AG20443 (cell line): ENCODE results near the gene CD68.

ENCODE experiments used
- DNase-seq: peaks from one replicate; pipeline ENCODE4 v3.0.0; 2012; ENCODE audit warnings: low spot score, mixed read lengths

Gene CD68

DNA sequence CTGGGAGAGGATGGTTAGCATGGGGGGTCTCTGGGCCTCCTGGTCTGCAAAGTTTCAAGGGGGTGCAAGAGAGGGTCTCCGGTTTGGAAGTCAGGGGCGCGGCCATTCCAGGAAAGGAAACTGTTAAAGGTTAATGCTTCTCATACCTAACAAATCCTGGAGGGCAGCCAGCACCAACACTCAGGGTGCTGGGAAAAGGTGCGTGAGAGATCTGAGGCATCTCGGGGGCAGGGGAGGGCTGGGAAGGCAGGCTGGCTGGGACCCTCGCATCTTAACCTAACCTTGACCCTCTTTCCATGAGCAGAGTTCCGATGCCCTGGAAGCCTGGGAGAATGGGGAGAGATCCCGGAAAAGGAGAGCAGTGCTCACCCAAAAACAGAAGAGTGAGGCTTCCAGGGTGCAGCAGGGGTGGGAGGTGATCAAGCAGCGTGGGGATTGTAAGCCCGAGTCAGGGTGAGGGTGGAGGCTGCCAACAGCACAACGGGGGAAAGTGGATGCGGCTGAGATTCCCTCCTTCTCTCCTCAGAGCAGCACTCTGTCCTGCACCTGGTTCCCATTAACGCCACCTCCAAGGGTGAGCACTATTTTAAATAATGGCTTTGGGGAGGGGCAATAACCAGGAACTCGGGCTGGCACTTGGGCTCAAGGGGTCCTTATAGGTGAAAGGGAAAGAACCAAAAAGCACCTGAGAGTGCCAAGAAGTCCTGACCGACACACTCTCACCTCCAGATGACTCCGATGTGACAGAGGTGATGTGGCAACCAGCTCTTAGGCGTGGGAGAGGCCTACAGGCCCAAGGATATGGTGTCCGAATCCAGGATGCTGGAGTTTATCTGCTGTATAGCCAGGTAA lies 19.9 kb upstream of the CD68 start:
- no peak for DNase-seq

DNA sequence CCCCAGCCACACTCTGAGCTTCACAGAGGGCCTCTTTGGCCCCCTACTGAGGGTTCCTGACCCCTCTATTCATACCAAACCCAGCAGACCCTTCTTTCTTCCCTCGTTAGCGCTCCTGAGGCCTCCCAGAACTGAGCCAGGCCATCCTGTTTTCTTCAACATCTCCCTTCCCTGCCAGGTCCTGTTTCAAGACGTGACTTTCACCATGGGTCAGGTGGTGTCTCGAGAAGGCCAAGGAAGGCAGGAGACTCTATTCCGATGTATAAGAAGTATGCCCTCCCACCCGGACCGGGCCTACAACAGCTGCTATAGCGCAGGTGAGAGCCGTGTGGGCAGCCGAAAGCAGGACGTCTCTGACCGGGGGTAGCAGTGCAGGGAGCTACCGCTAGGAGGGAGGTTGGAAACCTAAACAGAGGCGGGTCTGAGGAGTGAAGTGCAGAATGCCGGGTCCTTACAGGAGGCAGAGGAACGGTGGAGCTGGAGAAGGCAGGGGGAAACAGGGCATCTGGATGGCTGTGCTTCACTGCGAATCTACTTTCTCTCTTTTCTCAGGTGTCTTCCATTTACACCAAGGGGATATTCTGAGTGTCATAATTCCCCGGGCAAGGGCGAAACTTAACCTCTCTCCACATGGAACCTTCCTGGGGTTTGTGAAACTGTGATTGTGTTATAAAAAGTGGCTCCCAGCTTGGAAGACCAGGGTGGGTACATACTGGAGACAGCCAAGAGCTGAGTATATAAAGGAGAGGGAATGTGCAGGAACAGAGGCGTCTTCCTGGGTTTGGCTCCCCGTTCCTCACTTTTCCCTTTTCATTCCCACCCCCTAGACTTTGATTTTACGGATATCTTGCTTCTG lies 19.0 kb upstream of the CD68 start:
- peak; percentile 72 for DNase-seq

DNA sequence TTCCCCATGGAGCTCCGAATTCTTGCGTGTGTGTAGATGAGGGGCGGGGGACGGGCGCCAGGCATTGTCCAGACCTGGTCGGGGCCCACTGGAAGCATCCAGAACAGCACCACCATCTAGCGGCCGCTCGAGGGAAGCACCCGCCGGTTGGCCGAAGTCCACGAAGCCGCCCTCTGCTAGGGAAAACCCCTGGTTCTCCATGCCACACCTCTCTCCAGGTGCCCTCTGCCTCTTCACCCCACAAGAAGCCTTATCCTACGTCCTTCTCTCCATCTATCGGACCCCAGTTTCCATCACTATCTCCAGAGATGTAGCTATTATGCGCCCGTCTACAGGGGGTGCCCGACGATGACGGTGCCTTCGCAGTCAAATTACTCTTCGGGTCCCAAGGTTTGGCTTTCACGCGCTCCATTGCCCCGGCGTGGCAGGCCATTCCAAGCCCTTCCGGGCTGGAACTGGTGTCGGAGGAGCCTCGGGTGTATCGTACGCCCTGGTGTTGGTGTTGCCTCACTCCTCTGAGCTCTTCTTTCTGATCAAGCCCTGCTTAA lies 18.3 kb upstream of the CD68 start:
- DNase-seq = peak; percentile 93

- peak; percentile 99 for DNase-seq
Observed at GRCh38 chr17:7561589-7562207, 17.7 kb upstream of the CD68 start, which contains the start of gene SENP3. SENP3 (plus strand) TSS chr17:7561919; CDS start chr17:7563077, 1,158 bp downstream.

- DNase-seq = peak; percentile 28
Observed at GRCh38 chr17:7562208-7562605, 17.2 kb upstream of the CD68 start.

DNA sequence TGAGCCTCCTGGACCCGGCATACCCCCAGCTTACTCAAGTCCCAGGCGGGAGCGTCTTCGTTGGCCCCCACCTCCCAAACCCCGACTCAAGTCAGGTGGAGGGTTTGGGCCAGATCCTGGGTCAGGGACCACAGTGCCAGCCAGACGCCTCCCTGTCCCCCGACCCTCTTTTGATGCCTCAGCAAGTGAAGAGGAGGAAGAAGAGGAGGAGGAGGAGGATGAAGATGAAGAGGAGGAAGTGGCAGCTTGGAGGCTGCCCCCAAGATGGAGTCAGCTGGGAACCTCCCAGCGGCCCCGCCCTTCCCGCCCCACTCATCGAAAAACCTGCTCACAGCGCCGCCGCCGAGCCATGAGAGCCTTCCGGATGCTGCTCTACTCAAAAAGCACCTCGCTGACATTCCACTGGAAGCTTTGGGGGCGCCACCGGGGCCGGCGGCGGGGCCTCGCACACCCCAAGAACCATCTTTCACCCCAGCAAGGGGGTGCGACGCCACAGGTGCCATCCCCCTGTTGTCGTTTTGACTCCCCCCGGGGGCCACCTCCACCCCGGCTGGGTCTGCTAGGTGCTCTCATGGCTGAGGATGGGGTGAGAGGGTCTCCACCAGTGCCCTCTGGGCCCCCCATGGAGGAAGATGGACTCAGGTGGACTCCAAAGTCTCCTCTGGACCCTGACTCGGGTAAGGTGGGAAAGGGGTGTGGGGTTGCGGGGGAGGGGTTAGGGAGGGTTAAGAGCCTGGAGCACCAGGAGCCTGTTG lies 16.1 kb upstream of the CD68 start:
- DNase-seq = no peak

DNA sequence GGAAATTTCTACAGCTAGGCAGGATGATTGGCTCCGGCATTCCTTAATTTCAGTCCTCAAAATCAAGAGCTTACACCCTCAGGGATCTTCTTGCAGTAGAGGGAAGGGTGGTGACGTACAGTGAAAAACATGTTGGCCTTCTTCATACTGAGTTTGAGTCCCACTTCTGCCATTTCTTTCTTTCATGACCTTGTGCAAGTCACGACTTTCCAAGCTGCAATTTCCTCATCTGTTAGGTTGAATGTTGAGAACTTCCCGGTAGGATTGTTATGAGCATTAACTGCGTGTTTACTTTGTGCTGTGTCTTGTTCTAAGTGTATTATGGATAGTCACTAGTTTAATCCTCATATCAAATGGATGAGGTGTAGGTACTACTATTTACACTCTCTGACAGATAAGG lies 9.9 kb upstream of the CD68 start:
- no peak for DNase-seq

GRCh38 chr17:7570351-7570750 lies 9.1 kb upstream of the CD68 start:
- DNase-seq = no peak

DNA sequence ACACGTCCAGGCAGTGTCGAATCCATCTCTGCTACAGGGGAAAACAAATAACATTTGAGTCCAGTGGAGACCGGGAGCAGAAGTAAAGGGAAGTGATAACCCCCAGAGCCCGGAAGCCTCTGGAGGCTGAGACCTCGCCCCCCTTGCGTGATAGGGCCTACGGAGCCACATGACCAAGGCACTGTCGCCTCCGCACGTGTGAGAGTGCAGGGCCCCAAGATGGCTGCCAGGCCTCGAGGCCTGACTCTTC lies 7.2 kb upstream of the CD68 start:
- no peak for DNase-seq

- DNase-seq = peak; percentile 98
Observed at GRCh38 chr17:7572588-7573323, 6.7 kb upstream of the CD68 start.

- DNase-seq = peak; percentile 89
Observed at GRCh38 chr17:7573324-7574080, 5.9 kb upstream of the CD68 start.

DNA sequence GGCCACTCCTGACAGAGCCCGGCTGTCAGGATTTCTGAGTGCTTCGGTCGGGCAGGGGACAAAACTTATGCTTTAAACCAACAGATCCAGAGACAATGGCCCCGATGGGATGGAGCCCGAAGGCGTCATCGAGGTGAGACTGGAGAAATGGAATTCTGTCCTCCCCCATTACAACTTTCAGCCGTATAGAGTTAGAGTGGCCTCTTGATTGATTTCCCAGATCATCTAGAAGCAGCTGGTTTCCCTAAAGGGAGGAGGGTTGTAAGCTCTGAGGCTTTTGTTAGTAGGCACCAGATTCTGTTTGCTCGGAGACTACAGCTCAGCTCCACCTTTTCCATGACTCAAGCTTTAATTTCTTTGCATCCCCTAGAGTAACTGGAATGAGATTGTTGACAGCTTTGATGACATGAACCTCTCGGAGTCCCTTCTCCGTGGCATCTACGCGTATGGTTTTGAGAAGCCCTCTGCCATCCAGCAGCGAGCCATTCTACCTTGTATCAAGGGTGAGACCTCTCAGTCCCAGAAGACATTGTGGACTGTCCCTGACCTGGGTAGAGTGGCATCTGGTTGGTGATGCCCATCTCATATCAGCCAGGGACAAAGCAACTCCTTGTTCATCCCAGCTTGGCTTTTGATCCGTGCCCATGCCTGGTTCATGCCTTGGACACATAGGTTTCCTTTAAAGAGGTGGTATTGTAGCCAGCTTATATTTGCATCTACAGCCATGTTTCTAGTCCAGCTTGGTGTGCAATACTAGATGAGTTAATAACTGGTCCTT lies 5.1 kb upstream of the CD68 start:
- no peak for DNase-seq

DNA sequence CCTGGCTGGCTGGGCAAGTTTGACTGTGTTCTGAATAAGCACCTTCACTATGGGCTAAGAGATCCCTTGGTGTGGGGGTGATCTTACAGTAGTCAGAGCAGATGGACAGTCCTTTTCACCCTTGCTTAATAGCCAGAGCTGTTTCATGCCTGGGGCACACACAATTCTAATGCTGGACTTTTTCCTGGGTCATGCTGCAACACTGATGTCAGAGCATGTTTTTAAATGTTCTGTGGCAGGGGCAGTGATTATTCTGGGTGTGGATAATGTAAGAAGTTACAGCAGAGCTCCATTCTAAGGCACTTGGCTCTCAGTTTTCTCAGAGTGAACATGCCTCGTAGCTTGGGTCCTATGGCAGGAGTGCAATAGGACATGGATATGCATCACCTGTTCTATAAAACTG lies 4.0 kb upstream of the CD68 start:
- DNase-seq = no peak

DNA sequence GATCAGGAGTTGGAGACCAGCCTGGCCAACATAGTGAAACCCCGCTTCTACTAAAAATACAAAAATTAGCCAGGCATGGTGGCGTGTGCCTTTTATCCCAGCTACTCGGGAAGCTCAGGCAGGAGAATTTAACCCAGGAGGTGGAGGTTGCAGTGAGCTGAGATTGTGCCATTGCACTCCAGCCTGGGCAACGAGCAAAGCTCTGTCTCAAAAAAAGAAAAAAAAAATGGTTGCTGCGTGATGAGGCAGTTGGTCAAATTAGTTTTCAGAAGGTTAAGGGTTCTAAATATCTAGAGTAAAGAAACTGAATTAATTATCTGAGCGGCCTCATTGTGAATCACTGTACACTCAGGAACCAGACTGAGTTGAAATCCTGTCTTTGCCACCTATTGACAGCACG lies 3.5 kb upstream of the CD68 start:
- DNase-seq = no peak

DNA sequence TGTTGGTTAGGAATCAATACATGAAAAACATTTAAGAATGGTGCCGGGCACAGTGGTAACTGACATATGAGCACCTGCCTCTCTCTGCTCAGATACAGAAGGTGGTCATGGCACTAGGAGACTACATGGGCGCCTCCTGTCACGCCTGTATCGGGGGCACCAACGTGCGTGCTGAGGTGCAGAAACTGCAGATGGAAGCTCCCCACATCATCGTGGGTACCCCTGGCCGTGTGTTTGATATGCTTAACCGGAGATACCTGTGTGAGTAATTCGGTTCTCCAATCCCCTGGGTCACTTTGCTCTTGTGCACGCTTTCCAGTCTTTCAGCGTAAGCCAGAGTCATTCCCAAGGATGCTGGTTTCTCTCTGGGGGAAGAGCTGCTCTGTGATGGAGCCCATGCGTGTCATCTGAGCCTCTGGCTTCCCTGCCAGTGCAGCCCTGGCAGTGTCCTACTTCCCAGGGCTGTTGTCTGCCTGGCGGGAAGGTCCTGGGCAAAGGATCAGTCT lies 3.0 kb upstream of the CD68 start:
- no peak for DNase-seq

DNA sequence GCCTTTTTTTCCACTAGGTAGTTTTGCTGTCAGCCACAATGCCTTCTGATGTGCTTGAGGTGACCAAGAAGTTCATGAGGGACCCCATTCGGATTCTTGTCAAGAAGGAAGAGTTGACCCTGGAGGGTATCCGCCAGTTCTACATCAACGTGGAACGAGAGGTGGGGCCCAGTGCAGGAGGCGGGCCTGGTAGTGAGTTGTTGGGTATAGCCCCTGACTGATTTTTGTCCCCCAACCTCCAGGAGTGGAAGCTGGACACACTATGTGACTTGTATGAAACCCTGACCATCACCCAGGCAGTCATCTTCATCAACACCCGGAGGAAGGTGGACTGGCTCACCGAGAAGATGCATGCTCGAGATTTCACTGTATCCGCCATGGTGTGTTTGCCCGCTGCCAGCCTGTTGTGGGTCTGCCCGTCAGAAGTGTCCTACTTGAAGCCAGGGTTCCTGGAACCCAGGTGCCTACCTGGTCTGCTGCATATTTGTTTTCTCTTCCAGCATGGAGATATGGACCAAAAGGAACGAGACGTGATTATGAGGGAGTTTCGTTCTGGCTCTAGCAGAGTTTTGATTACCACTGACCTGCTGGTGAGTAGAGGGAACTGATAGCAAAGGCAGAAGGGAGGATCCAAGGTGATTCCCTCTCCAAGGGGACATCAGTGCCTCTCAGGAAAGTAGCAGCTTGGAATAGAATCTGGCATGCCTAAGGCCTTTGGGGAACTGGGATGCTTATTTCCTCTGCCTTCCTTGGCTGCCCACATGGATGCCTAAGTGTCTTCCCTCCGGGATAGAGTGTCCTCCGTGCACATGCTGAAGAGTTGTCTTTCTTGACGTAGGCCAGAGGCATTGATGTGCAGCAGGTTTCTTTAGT lies 1.9 kb upstream of the CD68 start:
- DNase-seq = no peak

GRCh38 chr17:7579834-7580603 lies 581 bp downstream of the CD68 start:
- DNase-seq = no peak
